T-cell (primary cell): Measurements from ENCODE around the gene SEPTIN14. TPM values are rescaled to one million over a fixed set of nuclear protein-coding genes. Genes with fewer than 3 reads are reported as not detected.
"Not testable (repeated sequence)": the region's sequence is repeated elsewhere in the genome, so short reads cannot be mapped to it uniquely, and the experiment has no call there.

Experiments used
- ATAC-seq, 4 experiments: fragments of 200-7000 bp in 3 of 4; fragments of 150-1000 bp in 1 of 4; cut with Tn5 transposase; replicated peaks in 1 of 4; 1 replicate in 3 of 4; 2 replicates in 1 of 4; pipeline ENCODE4 v1.10.0; 2021; ENCODE audit warnings: moderate library complexity in 3 of 4, mild to moderate bottlenecking in 2 of 4, moderate number of reproducible peaks in 1 of 4
- CTCF ChIA-PET, 2 donors: fragments of 300-600 bp; sonication (Branson Sonifier 250); formaldehyde crosslinking; loops; one replicate each; lab custom pipeline; 2022; ENCODE audit warnings: antibody characterized with exemption in 2 of 2; lab: Charles Lee
- POLR2A ChIA-PET, 2 donors: fragments of 300-600 bp; sonication (Branson Sonifier 250); formaldehyde crosslinking; loops; one replicate each; lab custom pipeline; 2022; ENCODE audit warnings: antibody characterized with exemption in 2 of 2; lab: Charles Lee
- DNase-seq, 35 experiments: peaks; one replicate each; pipeline versions ENCODE4 v3.0.0 to v3.0.0-alpha.2; 2013 to 2023
- H3K27ac ChIP-seq: one replicate; pipeline ENCODE4 v1.5.1; 2013; ENCODE audit warnings: low read length
- H3K27me3 ChIP-seq, 2 experiments: replicated peaks in 1 of 2; 1 replicate in 1 of 2; 2 replicates in 1 of 2; pipeline versions ENCODE4 v1.6.1 to v1.7.0; 2013; ENCODE audit warnings: low read length in 1 of 2, mixed read lengths in 1 of 2; ENCODE audit not compliant: control insufficient read depth in 2 of 2, insufficient read depth in 2 of 2; ENCODE audit errors: extremely low read depth in 1 of 2
- H3K36me3 ChIP-seq, 2 donors: 1 replicate in 1 of 2; 2 replicates in 1 of 2; pipeline versions ENCODE4 v1.6.1 to v1.7.0; 2013; ENCODE audit warnings: low read length in 1 of 2; ENCODE audit not compliant: control insufficient read depth in 2 of 2, insufficient read depth in 1 of 2; ENCODE audit errors: extremely low read depth in 1 of 2
- H3K4me1 ChIP-seq, 2 experiments: 1 replicate in 1 of 2; 2 replicates in 1 of 2; pipeline versions ENCODE4 v1.6.1 to v1.7.0; 2013; ENCODE audit warnings: low read length in 2 of 2, mixed read lengths in 1 of 2; ENCODE audit not compliant: insufficient read depth in 2 of 2, control insufficient read depth in 1 of 2; ENCODE audit errors: extremely low read depth in 1 of 2
- H3K4me3 ChIP-seq, 2 donors: 1 replicate in 1 of 2; 2 replicates in 1 of 2; pipeline versions ENCODE4 v1.5.1 to v1.7.0; 2013; ENCODE audit warnings: mild to moderate bottlenecking in 2 of 2, low read length in 1 of 2, moderate library complexity in 1 of 2; ENCODE audit not compliant: control insufficient read depth in 1 of 2; ENCODE audit errors: extremely low read depth in 1 of 2
- H3K9me3 ChIP-seq: 2 replicates; pipeline ENCODE4 v1.7.0; 2013
- H3K27ac Mint-ChIP-seq, 2 donors: one replicate each; pipeline ENCODE4 v1.8.0; 2020 to 2021; ENCODE audit warnings: mild to moderate bottlenecking in 2 of 2, mixed read lengths in 2 of 2
- H3K27me3 Mint-ChIP-seq, 2 donors: one replicate each; pipeline ENCODE4 v1.8.0; 2021 to 2022; ENCODE audit warnings: mixed read lengths in 2 of 2
- H3K36me3 Mint-ChIP-seq: one replicate; pipeline ENCODE4 v1.8.0; 2021; ENCODE audit warnings: mixed read lengths
- H3K4me1 Mint-ChIP-seq, 3 donors: one replicate each; pipeline ENCODE4 v1.8.0; 2020 to 2022; ENCODE audit warnings: mixed read lengths in 3 of 3, mild to moderate bottlenecking in 1 of 3
- H3K4me3 Mint-ChIP-seq, 3 donors: one replicate each; pipeline ENCODE4 v1.8.0; 2020 to 2022; ENCODE audit warnings: mild to moderate bottlenecking in 3 of 3, mixed read lengths in 3 of 3, moderate library complexity in 3 of 3
- H3K9me3 Mint-ChIP-seq, 3 donors: one replicate each; pipeline ENCODE4 v1.8.0; 2020 to 2022; ENCODE audit warnings: mixed read lengths in 3 of 3
- WGBS: methylation state at CpG from one replicate; pipeline ENCODE4 v1.1.5; 2013; ENCODE audit warnings: missing lambda C conversion rate; ENCODE audit not compliant: insufficient coverage; 5-methylcytosine and 5-hydroxymethylcytosine counted together
- total RNA-seq, 35 experiments: library from RNA in 6 of 35; stranded (reverse) in 6 of 35; fragments of 120-200 nt in 1 of 35; gene quantifications; one replicate each; pipeline versions ENCODE4 v1.2.1 to v1.2.4 and lab custom pipeline; 2013 to 2026

Gene SEPTIN14
- total RNA-seq, 5 donors from 2014 or later (not counting 1 experiment from before 2014, with no cell fraction given): not detected

DNA sequence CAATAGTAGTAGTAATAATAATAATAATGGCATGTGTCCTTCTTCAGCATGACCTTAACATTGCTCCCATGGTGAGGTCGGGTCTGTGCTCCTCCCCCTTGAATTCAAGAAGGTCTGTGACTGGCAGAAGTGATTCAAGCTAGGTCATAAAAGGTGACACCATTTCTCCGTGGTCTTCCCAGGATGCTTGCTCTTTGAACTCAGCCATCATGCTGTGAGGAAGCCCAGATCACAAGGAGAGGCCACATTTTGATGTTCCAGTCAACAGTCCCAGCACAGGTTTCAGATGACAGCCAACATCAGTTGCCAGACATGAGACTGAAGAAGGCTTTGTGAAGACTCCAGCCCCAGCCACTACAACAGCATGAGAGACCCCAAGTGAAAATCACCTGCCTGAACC is 83.9 kb downstream of the SEPTIN14 start:
- Mint-ChIP-seq H3K4me3 (no peak overlapping the region), H3K27ac (no peak overlapping the region), H3K4me1 (no peaks in the 10 kb centered on the region), H3K9me3 (no peaks in the 10 kb centered on the region), H3K36me3 (no peaks in the 10 kb centered on the region), H3K27me3 (peaks cover 0 to 4% of the 10 kb centered on the region in 2 donors)
- DNase-seq: no peak
- H3K4me3 ChIP-seq: no peak overlapping the region
- WGBS: 25% methylated on average over 1 of the region's 2 CpGs
- H3K27me3 ChIP-seq: no peaks in the 10 kb centered on the region
- H3K36me3 ChIP-seq: no peaks in the 10 kb centered on the region
- ChIA-PET CTCF (no interaction called here), POLR2A (no interaction called here)
- no peak for ATAC-seq
- H3K4me1 ChIP-seq: no peaks in the 10 kb centered on the region
- no peak overlapping the region for H3K27ac ChIP-seq
- H3K9me3 ChIP-seq: no peaks in the 10 kb centered on the region

DNA sequence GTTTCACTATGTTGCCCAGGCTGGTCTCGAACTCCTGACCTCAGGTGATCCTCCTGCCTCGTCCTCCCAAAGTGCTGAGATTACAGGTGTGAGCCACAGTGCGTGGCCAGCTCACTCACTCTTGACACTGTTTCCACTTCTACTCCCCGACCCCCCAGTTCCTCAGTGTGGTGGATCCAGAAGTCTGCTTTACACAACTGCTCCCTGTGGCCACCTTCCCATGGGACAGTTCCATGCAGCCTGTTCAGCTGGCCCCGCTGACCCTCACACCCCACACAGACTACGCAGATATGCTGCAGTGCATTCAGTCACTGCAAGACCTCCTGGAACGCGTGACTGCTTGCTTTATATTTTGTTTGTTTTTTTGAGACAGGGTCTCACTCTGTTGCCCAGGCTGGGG is 86.4 kb downstream of the SEPTIN14 start:
- Histone ChIP-seq H3K27me3 (no peaks in the 10 kb centered on the region), H3K4me1 (no peaks in the 10 kb centered on the region), H3K36me3 (no peaks in the 10 kb centered on the region), H3K9me3 (no peaks in the 10 kb centered on the region), H3K27ac (no peak overlapping the region), H3K4me3 (no peak overlapping the region)
- no peaks in the 10 kb centered on the region for H3K4me1 Mint-ChIP-seq
- no peaks in the 10 kb centered on the region for H3K9me3 Mint-ChIP-seq
- no peak overlapping the region for H3K4me3 Mint-ChIP-seq
- DNase-seq (no peak), ATAC-seq (no peak)
- H3K36me3 Mint-ChIP-seq: no peaks in the 10 kb centered on the region
- CTCF ChIA-PET: interaction anchor here in 1 of 2 donors (0.7 kb wide), 1 partner anchor 225 kb away, joined by 5 read pairs; no protein-coding TSS in a partner anchor
- H3K27me3 Mint-ChIP-seq: peaks cover 0 to 4% of the 10 kb centered on the region in 2 donors
- 84% methylated on average over 6 of the region's 8 CpGs for WGBS
- H3K27ac Mint-ChIP-seq: no peak overlapping the region
- POLR2A ChIA-PET: no interaction called here

DNA sequence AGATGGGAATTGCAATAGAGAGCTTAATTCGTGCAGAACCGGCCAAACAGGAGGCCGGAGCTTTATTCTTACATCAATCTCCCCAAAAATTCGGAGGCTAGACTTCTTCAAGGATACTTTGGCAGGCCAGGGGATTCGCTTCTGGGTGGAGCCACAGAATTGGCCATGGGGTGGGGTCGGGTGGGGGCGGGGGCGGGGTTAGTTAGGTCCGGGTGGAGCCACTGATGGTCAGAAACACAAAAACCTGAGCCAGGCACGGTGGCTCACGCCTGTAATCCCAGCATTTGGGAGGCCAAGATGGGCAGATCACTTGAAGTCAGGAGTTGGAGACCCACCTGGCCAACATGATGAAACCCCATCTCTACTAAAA is 87.5 kb downstream of the SEPTIN14 start:
- ATAC-seq (no peak), DNase-seq (no peak)
- Histone ChIP-seq H3K27me3 (no peaks in the 10 kb centered on the region), H3K4me1 (no peaks in the 10 kb centered on the region), H3K36me3 (no peaks in the 10 kb centered on the region), H3K27ac (no peak overlapping the region), H3K4me3 (no peak overlapping the region), H3K9me3 (no peaks in the 10 kb centered on the region)
- Mint-ChIP-seq H3K4me3 (no peak overlapping the region), H3K27ac (no peak overlapping the region), H3K4me1 (peaks cover 0 to 3% (median 0%) of the 10 kb centered on the region in 3 donors), H3K27me3 (no peaks in the 10 kb centered on the region), H3K9me3 (no peaks in the 10 kb centered on the region), H3K36me3 (no peaks in the 10 kb centered on the region)
- CTCF ChIA-PET: no interaction called here
- no CpG with 5 or more reads among the region's 11 CpGs for WGBS
- POLR2A ChIA-PET: no interaction called here

DNA sequence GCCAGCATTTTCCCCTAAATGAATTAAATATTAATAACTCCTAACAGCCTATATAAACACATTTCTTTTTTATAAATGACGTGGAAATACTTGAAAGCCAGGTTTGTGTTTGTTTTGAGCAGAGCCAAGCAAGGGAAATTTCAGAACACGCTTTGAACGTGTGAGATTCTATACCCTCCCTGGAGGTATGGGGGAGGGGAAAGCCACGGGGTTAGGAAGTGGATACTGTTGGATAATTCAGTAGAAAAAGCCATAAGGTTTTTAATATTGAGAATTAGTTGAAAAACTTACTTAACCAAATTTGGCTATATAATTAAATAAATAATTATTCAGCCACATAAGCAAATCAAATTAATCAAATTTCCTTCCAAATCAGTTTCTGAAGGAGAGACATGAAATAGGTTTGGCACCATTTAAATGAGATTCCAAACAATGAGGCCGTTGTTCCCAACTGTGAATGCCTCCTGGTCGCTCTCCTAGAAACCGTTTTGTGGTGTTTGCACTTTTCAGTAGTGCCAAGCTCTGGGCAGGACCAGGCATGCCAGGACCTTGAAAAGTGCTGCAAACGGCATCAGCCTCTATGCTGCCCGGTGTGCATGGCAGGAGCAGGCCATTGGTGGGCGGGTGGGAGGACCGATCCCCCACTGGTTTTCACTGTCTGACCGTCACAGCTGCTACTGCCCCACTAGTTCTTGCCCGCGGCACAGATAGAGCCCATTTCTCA is 88.1 kb downstream of the SEPTIN14 start:
- POLR2A ChIA-PET: no interaction called here
- H3K27me3 Mint-ChIP-seq: no peaks in the 10 kb centered on the region

DNA sequence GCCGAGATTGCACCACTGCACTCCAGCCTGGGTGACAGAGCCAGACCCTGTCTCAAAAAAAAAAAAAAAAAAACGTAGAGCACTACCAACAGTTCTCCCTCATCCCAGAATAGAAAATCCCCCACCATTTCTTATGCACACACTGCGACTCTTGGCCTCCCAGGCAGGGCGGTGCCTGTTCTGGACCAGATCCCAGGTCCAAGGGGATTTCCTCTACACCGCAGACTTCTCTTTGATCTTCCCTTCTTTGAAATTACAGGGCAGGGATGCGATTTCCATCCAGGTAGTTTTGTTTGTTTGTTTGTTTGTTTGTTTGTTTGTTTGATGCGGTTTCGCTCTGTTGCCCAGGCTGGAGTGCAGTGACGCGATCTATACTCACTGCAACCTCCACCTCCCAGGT is 91.8 kb downstream of the SEPTIN14 start:
- Mint-ChIP-seq H3K36me3 (peaks cover 2% of the 10 kb centered on the region), H3K27ac (no peak overlapping the region), H3K4me1 (peaks cover 0 to 3% (median 0%) of the 10 kb centered on the region in 3 donors), H3K4me3 (no peak overlapping the region), H3K9me3 (no peaks in the 10 kb centered on the region), H3K27me3 (no peaks in the 10 kb centered on the region)
- H3K9me3 ChIP-seq: no peaks in the 10 kb centered on the region
- ChIA-PET POLR2A (no interaction called here), CTCF (no interaction called here)
- DNase-seq: no peak
- no peaks in the 10 kb centered on the region for H3K4me1 ChIP-seq
- no CpG with 5 or more reads among the region's 10 CpGs for WGBS
- no peak overlapping the region for H3K4me3 ChIP-seq
- no peak for ATAC-seq
- no peak overlapping the region for H3K27ac ChIP-seq
- H3K36me3 ChIP-seq: no peaks in the 10 kb centered on the region
- no peaks in the 10 kb centered on the region for H3K27me3 ChIP-seq

More for the DNA sequence above, 88.1 kb downstream of the SEPTIN14 start:
- Mint-ChIP-seq H3K9me3 (no peaks in the 10 kb centered on the region), H3K27ac (no peak overlapping the region), H3K4me1 (peaks cover 0 to 3% (median 0%) of the 10 kb centered on the region in 3 donors), H3K36me3 (no peaks in the 10 kb centered on the region), H3K4me3 (no peak overlapping the region)
- Histone ChIP-seq H3K4me3 (no peak overlapping the region), H3K27ac (no peak overlapping the region), H3K27me3 (no peaks in the 10 kb centered on the region), H3K36me3 (no peaks in the 10 kb centered on the region), H3K9me3 (no peaks in the 10 kb centered on the region), H3K4me1 (no peaks in the 10 kb centered on the region)
- ATAC-seq (no peak), DNase-seq (no peak)
- CTCF ChIA-PET: no interaction called here
- WGBS: 82% methylated on average over 11 of the region's 14 CpGs

DNA sequence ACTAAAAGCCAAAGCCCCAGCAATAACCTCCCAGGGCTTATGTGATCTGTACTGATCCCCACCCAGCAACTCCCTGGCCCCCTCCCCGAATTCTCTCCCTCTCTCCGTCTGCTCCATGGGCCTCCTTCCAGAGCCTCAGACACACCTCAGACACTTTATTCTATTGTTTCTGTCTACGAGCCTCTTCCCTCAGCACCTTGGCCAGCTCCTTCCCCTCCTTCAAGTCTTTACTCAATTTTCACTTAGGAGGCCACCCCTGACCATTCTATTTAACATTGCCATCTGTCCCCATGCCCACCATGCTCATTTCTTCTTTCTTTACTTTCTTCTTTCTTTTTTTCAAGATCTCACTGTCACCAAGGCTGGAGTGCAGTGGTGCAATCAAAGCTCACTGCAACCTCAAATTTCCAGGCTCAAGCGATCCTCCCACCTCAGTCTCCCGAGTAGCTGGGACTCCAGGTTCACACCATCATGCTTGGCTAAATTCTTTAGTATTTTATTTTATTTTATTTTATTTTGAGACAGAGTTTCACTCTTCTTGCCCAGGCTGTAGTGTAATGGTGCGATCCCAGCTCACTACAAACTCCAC is 109.2 kb downstream of the SEPTIN14 start:
- DNase-seq, POLR2A ChIA-PET, H3K4me1 ChIP-seq, H3K36me3 ChIP-seq, H3K36me3 Mint-ChIP-seq, CTCF ChIA-PET, H3K27ac ChIP-seq, H3K9me3 Mint-ChIP-seq, H3K9me3 ChIP-seq, H3K4me1 Mint-ChIP-seq, ATAC-seq, H3K4me3 ChIP-seq, H3K27me3 ChIP-seq, H3K27me3 Mint-ChIP-seq, H3K27ac Mint-ChIP-seq, H3K4me3 Mint-ChIP-seq: not testable (repeated sequence)
- WGBS: 50% methylated on average over 2 of the region's 6 CpGs
